Suppressor macrophage treated with lipopolysaccharide for 1 hour (primary cell): ENCODE data around the gene VAV1.
"Not testable (repeated sequence)": the region's sequence is repeated elsewhere in the genome, so short reads cannot be mapped to it uniquely, and the experiment has no call there.

Source experiments
- DNase-seq, 3 donors: peaks; one replicate each; pipeline ENCODE4 v3.0.0-alpha.2; 2020 to 2022

VAV1 gene

DNA sequence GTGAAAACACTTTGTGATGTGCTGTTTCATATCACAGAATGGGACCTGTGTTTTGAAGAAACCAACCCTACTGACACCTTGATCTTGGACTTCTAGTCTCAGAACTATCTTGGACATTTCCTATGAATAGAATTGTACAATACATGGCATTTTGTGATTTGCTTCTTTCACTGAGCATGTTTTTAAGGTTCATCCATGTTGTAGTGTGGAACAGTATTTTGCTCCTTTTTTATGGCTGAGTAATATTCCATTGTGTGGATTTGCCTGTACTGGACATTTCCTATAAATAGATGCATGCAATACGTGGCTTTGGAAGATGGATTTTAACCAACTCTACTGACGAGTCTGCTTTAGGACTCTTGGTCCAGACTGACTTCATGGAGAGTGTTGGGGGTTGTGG lies 46.8 kb downstream of the VAV1 start:
- DNase-seq = no peak

DNA sequence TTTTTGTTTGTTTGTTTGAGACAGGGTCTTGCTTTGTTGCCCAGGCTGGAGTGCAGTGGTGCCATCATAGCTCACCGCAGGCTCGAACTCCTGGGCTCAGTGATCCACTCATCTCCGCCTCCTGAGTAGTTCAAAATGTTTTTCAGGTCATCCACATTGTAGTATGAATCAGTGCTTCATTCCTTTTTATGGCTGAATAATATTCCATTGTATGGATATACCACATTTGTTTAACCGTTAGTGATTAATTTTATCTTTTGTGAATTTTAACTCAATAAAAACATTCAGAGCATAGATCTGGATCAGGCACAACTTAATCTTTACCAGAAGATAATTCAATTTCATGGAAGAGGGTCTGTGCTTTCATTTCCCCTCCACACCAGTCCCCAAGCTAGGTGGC lies 47.7 kb downstream of the VAV1 start:
- DNase-seq = no peak

DNA sequence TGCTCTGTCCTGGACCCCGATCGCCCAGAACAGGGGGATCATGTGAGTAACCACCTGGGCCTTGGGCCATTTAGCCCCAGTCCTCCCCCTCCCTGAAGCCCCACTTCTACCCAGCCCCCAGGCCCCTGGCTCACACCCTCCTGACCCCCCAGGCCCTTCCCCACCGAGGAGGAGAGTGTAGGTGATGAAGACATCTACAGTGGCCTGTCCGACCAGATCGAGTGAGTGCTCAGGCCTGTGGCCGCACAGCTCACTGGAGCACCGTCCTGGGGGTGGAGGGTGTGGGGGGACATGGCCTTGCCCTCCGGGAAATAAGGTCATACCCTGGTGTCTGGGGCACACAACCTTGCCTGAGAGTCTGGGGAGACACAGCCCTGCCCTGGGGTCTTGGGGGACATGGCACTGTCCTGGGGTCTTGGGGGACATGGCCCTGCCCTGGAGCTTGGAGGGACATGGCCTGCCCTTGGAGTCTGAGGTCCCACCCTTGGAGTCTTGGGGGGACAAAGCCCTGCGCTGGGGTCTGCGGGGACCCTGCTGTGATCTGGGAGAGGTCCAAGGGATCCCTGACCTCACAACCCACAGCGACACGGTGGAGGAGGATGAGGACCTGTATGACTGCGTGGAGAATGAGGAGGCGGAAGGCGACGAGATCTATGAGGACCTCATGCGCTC lies 49.3 kb downstream of the VAV1 start:
- no peak for DNase-seq

DNA sequence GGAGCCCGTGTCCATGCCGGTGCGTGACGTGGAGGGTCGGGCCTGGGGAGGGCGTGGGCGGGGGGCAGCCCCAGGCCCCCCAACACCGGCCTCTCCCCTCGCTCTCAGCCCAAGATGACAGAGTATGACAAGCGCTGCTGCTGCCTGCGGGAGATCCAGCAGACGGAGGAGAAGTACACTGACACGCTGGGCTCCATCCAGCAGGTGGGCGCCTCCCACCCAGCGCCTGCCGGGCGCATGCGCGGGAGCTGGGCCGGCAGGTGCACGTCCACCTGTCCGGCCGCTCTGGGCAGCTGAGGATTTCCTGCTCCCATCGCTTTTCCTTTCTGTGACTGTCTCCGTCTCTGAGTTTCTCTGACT lies 49.8 kb downstream of the VAV1 start:
- no peak for DNase-seq

DNA sequence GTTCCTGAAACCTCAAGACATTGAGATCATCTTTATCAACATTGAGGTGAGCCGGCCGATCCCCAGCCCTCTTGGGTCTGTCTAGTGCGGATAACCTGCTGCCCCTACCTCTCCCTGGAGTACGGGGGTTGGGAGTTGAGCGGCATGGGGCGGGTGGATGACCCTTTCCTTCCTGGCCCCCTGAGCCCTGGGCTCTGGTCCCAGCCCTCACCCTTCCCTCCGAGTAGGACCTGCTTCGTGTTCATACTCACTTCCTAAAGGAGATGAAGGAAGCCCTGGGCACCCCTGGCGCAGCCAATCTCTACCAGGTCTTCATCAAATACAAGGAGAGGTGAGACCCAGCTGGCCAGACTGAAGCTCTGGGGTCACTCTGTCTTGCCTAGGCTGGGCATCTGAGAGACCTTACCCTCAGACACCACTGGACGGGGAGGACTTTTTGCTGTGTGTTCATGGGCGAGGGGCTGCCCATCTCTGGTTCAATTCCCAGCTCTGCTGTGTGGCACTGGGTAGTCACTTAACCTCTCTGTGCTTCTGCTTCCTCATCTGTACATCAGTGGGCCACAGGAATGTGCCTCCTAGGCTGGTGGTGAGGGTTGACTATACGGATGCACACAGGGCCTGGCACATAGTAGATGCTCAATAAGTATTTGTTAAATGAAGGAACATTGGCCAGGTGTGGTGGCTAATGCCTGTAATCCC lies 52.7 kb downstream of the VAV1 start:
- DNase-seq = no peak

DNA sequence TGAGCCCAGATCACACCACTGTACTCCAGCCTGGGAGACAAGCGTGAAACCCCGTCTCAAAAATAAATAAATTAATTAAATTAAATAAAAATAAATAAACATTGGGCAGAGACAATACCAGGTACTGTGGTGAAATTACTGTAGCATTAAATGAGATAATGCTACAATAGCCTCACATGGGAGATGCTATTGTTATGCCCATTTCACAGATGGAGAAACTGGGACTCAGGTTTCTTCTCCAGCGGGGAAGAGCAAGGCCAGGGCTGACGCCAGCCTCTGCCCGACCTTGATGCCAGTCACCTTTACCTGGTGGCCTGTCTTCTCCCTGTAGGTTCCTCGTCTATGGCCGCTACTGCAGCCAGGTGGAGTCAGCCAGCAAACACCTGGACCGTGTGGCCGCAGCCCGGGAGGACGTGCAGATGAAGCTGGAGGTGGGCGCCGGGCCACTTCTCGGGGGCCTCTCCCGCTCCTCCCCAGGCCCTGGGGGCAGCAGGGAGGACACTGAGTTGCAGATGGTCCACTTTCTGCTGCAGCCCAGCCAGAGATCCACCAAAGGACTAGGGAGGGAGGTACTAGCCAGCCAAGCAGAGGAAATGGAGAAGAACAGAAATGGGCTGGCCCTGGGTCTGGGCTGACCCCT lies 53.9 kb downstream of the VAV1 start:
- DNase-seq = no peak

DNA sequence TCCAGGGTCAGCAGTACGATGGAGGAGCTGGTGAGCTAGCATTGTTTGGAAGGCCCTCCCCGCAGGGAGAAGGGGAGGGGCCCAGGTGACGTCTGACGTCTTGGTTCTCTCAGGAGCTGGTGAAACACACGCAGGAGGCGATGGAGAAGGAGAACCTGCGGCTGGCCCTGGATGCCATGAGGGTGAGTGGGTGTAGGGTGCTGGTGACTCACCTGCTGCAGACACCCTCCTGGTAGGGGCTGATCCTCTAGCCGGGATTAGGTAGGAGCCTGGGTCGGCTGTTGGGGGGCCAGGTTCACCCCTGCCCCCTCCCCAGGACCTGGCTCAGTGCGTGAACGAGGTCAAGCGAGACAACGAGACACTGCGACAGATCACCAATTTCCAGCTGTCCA lies 55.8 kb downstream of the VAV1 start:
- DNase-seq = no peak

DNA sequence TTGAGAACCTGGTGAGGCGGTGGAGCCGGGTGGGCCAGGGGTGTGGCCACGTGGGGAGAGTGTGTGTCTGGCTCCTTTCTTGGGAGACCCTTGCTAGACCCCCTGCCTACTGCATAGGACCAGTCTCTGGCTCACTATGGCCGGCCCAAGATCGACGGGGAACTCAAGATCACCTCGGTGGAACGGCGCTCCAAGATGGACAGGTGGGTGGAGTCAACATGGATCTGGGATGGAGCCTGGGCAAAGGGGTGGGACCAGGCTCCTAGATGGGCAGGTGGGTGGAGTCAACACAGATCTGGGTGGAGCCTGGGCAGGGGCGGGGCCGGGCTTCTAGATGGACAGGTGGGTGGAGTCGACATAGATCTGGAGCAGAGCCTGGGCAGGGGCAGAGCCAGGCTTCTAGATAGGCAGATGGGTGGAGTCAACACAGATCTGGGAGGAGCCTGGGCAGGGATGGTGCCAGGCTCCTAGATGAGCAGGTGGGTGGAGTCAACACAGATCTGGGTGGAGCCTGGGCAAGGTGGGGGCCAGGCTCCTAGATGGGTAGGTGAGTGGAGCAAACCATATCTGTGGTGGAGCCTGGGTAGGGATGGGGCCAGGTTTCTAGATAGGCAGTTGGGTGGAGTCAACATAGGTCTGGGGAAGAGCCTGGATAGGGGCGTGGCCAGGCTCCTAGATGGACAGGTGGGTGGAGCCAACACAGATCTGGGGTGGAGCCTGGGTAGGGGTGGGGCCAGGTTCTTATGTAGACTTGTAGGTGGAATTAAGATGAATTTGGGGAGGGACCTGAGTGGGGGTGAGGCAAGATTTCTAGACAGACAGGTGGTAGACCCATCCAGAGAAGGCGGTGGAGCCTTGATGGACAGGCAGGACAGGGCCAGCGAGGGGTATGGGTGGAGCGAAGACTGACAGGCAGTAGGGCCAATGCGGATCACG lies 56.5 kb downstream of the VAV1 start:
- peak; percentile 40 to 68 (median 57) for DNase-seq

DNA sequence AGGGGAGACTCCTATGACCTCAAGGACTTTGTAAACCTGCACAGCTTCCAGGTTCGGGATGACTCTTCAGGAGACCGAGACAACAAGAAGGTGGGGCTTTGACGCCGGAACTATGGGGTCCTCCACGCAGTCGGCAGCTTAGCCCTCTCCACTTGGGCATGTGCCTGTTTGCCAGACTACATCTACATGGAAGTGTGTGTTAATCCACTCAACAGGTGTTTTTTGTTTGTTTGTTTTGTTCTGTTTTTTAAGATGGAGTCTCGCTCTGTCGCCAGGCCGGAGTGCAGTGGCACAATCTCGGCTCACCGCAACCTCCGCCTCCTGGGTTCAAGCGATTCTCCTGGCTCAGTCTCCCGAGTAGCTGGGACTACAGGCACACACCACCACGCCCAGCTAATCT lies 57.3 kb downstream of the VAV1 start:
- DNase-seq = not testable (repeated sequence)

DNA sequence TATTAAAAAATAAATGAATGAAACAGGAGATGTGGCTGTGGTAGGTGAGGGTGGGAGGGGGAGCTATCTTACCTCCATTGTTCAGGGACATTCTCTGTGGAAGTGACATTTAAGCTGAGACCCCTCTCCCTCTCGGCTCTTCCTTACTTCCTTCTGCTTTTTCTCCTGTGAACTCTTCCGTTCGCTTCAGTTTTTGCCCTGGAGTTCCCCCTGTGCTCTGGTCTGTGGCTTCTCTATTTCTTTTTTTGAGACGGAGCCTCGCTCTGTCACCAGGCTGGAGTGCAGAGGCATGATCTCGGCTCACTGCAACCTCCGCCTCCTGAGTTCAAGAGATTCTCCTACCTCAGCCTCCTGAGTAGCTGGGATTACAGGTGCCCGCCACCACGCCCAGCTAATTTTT lies 58.6 kb downstream of the VAV1 start:
- peak; percentile 73 to 78 (median 77) for DNase-seq

DNA sequence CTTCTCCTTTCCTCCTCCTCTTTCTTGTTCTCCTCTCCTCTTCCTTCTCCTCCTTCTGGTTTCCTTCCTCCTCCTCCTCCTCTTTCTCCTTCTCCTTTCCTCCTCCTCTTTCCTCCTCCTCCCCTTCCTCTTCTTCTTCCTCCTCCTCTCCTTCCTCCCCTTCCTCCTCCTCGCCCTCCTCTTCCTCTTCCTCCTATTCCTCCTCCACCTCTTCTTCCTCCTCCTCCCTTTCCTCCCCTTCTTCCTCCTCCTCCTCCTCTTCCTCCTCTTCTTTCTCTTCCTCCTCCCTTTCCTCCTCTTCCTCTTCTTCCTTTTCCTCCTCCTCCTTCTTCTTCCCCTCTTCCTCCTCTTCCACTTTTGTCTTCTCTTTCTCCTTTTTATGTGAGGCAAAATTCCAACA lies 59.9 kb downstream of the VAV1 start:
- no peak for DNase-seq

DNA sequence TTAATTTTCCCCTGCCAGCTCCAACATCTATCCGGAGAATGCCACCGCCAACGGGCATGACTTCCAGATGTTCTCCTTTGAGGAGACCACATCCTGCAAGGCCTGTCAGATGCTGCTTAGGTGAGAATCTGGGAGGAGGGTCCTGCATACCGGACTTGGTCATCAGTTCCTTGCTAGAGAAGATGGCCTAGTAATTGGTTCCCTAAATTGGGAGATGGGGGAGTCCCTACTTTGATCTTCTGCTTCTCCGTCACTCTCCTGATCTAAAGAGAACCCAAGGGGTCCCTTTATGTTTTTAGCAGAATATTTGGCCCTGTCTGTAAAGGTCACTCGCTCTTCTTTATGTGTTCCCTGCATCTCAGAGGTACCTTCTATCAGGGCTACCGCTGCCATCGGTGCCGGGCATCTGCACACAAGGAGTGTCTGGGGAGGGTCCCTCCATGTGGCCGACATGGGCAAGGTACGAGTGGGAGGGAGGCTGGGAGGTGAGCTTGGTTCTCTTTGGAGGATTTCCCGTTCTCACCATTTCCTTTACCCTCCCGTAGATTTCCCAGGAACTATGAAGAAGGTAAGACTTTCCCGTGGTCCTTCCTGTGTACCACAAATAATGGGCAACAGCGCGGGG lies 60.8 kb downstream of the VAV1 start:
- DNase-seq = peak; percentile 11 to 30 (median 17)

DNA sequence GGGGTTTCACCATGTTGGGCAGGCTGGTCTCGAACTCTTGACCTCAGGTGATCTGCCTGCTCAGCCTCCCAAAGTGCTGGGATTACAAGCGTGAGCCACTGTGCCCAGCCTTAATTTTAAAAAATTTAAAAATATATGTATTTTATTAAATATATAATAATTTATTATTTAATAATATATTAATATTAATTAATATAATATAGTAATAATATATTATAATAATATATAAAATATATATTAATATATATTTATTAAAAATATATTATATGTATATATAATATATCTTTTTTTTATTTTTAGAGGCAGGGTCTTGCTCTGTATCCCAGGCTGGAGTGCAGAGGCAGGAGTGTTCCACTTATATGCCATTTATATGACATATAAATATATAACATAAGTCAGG lies 61.9 kb downstream of the VAV1 start:
- no peak for DNase-seq

DNA sequence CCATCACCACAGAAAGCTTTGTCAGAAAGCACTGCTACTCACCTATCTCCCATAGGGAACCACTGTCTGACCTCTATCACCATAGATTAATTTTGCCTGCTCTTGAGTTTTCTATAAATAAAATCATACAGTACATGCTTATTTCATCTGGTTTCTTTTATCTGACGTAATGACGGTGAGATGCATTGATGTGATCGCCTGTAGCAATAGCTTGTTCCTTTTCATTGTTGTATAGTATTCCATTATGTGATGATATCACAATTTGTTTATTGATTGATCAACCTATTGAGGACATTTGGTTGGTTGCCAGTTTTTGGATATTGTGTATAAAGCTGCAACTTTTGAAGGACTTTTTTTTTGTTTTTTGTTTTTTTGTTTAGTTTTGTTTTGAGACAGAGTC lies 63.0 kb downstream of the VAV1 start:
- no peak for DNase-seq

DNA sequence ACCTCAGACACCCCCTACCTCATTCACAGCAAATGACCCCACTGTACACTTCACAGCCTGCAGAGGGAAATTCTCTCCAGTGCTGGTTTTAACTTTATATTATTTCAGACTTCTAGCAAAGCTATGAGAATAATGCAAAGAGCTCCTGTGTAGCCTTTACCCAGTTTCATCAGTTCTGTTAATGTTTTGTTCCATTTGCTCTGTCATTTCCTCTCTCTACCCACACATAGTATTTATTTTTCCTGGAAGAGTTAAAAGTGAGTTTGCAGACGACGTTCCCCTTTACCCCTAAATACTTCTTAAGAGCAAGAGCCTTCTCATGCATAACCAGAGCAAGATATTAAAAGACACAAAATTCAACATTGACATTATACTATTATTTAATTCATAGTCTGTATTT lies 65.0 kb downstream of the VAV1 start:
- DNase-seq = peak in 2 of 3 donors; percentile 8 to 55

DNA sequence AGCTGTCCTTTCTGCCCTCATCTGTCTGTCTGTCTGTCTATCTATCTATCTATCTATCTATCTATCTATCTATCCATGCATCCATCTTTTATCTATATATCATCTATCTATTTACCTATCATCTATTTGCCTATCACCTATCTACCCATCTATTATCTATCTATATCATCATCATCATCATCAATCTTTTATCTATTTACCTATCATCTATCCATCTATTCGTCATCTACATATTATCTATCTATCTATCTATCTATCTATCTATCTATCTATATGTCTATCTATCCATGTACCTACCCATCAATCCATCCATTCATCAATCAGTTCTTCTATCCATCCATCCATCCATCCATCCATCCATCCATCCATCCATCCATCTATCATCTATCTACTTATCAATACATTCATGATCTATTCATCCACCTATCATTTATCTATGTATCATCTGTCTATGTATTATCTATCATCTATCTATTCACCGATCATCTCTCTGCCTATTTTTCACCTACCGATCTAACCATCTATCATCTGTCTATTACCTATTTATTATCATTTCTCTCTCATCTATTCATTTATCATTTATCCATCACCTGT lies 65.7 kb downstream of the VAV1 start:
- no peak for DNase-seq

DNA sequence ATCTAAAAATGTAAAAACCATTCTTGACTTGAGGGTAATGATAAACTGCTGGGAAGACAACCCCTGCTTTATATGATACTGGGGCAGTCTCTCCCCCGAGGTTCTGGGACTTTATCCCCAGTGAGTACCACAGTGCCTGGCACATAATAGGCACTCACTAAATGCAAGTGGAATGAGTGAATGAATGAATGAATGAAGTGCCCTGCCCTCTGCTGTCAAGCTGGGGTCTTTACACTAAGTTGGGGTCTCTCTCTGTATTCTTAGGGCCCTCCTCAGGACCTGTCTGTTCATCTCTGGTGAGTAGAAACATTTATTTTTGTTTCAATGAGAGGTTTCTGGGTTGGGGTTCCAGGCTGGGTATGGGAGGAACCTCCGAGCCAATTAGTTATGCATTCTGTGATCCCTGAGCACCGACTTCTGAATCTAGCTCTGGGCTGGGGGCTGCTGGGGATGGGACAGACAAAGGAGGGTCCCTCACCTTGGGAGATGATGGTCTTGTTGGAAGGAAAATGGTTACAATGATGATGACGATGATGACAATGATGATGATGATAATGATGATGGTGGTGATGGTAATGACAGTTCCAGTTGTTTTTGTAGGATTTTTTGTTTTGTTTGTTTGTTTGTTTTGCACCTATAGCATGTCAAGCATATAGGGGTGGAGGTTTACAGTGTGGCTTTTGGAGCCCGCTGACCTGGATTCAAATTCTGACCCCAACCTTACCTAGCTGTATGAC lies 70.5 kb downstream of the VAV1 start:
- DNase-seq = no peak

DNA sequence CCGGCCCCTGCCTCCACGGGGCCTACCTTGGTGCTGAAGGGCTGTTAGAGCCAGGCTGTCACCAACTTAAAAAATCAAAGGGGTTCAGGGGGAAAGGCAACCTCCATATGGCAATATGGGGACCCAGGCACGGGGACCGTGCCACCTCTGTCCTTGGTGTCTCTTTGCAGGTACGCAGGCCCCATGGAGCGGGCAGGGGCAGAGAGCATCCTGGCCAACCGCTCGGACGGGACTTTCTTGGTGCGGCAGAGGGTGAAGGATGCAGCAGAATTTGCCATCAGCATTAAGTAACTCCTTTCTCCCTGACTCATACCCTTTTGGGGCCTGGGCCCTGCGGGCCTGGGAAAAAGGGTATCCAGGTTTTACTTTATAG lies 75.3 kb downstream of the VAV1 start:
- DNase-seq = no peak

DNA sequence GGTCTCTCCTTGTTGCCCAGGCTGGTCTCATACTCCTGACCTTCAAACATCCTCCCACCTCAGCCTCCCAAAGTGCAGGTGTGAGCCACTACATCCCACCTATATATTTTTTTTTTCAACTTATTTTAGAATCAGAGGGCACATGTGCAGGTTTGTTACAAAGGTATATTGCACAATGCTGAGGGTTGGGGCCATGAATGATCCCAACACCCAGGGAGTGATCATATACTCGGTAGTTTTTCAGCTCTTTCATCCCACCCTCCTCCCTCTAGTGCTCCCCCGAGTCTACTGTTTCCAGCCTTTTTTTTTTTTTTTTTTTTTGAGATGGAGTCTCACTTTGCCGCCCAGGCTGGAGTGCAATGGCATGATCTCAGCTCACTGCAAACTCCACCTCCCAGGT lies 76.5 kb downstream of the VAV1 start:
- no peak for DNase-seq

DNA sequence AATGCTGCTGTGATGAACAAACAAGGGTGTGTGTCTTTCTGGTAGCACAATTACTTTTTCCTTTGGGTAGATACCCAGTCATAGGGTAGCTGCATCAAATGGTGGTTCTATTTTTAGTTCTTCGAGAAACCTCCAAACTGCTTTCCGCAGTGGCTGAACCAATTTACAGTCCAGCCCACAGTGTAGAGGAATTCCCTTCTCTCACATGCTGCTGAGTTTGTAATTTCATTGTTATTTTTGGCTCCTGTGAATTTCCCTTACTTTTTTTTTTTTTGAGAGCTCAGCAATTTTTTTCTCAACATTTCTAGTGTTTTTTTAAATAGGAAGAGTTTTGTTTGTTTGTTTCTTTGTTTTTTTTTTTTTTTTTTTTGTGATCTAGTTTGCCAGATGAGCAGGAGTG lies 77.4 kb downstream of the VAV1 start:
- peak; percentile 71 to 88 (median 81) for DNase-seq

DNA sequence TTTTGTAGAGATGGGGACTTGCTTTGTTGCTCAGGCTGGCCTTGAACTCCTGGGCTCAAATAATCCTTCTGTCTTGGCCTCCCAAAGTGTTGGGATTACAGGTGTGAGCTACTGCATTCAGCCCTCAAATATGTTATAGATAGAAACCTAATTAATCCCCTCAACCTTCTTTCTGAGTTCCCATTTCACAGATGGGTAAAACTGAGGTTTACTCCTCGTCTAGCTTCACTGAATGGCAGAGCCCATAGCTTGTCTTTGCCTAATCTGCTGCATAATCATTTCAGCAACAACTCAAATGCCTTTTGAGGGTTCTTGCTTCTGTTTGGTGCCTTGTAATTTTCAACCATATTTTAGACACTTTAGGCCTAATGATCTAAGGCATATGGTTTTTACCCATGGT lies 78.9 kb downstream of the VAV1 start:
- no peak for DNase-seq

DNA sequence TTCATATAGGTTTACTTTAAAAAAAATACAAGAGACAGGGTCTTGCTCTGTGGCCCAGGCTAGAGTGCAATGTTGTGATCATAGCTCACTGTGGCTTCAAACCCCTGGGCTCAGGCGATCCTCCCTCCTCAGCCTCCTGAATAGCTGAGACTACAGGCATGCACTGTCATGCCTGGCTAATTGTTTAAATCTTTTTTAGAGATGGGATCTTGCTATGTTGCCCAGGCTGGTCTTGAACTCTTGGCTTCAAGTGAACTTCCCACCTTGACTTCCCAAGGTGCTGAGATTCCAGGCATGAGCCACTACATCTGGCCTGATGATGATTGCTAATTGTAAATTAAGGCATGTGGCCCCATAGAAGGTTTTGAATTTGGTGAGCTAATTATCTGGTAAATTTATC lies 79.5 kb downstream of the VAV1 start:
- no peak for DNase-seq
